ENCODE results near the gene SERPINF2.
"Not testable (repeated sequence)": the region's sequence is repeated elsewhere in the genome, so short reads cannot be mapped to it uniquely, and the experiment has no call there.

The SERPINF2 gene

DNA sequence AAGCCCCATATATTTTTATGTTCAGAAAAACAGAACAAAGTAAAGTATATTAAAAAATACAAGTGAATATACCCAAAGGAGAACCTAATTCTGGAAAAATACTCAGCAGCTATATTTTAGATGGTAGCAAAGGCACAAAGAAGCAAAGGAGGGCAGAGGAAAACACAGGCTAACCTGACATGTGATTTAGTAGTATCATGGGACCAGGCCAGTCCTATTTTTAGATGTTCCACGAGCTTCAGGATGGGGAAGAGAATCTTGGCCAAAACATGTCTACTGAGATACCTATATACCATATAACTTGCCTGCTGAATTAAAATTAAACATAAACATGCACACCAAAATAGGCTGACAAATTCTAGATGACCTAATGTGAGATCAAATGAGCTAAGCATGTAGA lies 54.1 kb downstream of the SERPINF2 start:
- peak; percentile 17 for DNase-seq

DNA sequence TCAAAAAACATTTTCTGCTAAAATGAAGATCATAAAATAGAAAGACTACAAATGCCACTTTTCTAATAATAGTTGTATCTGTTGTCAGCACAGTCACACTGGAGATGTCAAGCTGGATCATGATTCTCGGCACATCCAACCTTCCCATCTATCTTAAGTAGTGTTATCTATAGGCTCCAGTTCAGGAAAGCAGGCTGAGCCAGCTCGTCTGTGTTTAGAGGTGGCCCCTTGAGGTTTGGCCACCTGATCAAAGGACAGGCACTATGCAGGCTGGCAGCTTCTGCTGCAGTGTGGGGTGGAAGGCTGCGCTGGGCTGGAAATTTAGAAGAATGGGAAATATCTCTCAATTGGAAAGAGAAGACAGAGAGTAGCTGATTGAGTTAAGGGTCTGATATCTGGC lies 54.7 kb downstream of the SERPINF2 start:
- DNase-seq, result no peak

GRCh38 chr17:1797846-1798245 lies 55.2 kb downstream of the SERPINF2 start:
- not testable (repeated sequence) for DNase-seq

DNA sequence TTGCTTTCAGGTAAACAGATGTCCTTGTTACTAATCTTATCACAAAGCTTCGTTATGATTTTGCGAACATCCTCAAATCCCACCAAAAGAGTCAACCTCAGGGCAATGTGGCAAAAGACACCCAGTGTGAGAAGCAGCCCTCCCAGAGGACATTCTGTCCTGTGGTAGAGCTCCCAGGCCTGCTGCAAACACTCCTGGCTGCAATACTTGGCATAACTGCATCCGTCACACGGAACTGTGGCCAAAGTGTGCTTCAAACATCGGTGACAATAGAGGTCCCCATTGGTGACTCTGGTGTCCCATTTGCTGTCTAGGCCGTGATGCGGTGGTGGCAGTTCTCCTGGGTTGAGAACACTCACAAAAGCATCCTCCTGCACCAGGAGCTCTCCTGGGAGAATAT lies 57.6 kb downstream of the SERPINF2 start:
- no peak for DNase-seq

GRCh38 chr17:1800712-1801111 lies 58.0 kb downstream of the SERPINF2 start:
- no peak for DNase-seq

- no peak for DNase-seq
Observed at GRCh38 chr17:1802429-1802828, 59.8 kb downstream of the SERPINF2 start.

DNA sequence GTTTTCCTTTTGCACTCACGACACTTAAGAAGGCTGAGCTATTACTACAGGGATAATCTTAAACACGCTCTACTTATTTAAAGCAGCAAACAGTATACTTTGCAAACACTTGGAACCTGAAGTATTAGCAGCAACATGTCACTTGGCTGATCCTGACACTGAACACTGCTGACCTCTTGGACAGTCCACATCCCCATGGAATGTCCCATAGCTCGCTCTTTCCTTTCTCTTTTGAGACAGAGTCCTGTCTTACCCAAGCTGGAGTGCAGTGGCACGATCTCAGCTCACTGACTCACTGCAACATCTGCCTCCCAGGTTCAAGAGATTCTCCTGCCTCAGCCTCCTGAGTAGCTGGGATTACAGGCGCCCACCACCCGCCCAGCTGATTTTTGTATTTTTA lies 60.6 kb downstream of the SERPINF2 start:
- DNase-seq, result no peak
